PFSK-1 (cell line): ENCODE measurements around the gene CEACAM4.

Experiments
- FOXP2 ChIP-seq: optimal IDR thresholded peaks from 2 replicates; pipeline ENCODE3; 2011; ENCODE audit warnings: borderline replicate concordance, control low read depth, inconsistent platforms; ENCODE audit not compliant: insufficient read depth; ENCODE audit errors: extremely low read length, extremely low read depth
- POLR2AphosphoS5 ChIP-seq: IDR thresholded peaks from 2 replicates; pipeline ENCODE4 v1.6.1; 2012; ENCODE audit warnings: low read depth, mild to moderate bottlenecking, control low read depth, low read length, moderate library complexity
- SIN3A ChIP-seq: IDR thresholded peaks from 2 replicates; pipeline ENCODE4 v1.6.1; 2012; ENCODE audit warnings: mild to moderate bottlenecking, low read length, moderate library complexity, borderline replicate concordance; ENCODE audit not compliant: insufficient read depth
- TAF1 ChIP-seq: IDR thresholded peaks from 2 replicates; pipeline ENCODE4 v1.6.1; 2012; ENCODE audit warnings: low read length, control low read depth, borderline replicate concordance; ENCODE audit not compliant: insufficient read depth
- TF ChIP-seq, protein P1 (sequence below), 2 experiments: IDR thresholded peaks; 2 replicates each; pipeline versions ENCODE4 v1.6.1 to v1.8.0; 2011 to 2012; ENCODE audit warnings: low read depth in 2 of 2, low read length in 2 of 2, control low read depth in 1 of 2, inconsistent platforms in 1 of 2, mild to moderate bottlenecking in 1 of 2, moderate library complexity in 1 of 2; ENCODE audit not compliant: insufficient read depth in 1 of 2

CEACAM4 gene

DNA sequence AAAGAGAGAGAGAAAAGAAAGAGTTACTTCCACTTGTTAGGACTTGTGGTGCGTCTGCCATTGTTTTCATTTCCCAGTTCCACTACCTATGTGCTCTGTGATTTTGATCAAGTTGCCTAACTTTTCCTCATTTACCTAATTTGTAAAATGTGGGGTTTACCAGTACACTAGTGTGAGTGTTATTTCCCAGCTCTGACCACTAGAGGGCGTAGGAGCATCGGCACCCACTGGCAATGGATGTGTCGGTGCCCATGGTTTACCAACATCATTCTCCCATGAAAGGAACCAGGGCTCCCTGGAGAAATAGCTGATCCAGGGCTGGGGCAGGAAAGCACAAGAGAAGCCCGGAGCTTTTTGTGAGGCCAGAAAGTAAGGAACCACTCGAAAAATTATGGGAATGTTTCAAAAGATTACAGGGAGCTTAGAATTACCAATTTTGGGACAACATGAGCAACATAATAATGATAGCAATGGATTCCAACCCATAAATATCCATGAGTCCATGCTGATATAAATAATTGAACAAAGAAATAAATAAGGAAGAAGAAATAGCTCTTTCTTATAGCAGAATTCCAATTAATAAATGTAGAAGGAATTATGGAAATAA lies 15.1 kb upstream of the CEACAM4 start:
- TF ChIP-seq, protein P1, sequence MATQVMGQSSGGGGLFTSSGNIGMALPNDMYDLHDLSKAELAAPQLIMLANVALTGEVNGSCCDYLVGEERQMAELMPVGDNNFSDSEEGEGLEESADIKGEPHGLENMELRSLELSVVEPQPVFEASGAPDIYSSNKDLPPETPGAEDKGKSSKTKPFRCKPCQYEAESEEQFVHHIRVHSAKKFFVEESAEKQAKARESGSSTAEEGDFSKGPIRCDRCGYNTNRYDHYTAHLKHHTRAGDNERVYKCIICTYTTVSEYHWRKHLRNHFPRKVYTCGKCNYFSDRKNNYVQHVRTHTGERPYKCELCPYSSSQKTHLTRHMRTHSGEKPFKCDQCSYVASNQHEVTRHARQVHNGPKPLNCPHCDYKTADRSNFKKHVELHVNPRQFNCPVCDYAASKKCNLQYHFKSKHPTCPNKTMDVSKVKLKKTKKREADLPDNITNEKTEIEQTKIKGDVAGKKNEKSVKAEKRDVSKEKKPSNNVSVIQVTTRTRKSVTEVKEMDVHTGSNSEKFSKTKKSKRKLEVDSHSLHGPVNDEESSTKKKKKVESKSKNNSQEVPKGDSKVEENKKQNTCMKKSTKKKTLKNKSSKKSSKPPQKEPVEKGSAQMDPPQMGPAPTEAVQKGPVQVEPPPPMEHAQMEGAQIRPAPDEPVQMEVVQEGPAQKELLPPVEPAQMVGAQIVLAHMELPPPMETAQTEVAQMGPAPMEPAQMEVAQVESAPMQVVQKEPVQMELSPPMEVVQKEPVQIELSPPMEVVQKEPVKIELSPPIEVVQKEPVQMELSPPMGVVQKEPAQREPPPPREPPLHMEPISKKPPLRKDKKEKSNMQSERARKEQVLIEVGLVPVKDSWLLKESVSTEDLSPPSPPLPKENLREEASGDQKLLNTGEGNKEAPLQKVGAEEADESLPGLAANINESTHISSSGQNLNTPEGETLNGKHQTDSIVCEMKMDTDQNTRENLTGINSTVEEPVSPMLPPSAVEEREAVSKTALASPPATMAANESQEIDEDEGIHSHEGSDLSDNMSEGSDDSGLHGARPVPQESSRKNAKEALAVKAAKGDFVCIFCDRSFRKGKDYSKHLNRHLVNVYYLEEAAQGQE (IDR thresholded peaks at IDR 0.05; ENCODE audit: insufficient read depth in 1 of 2, low read depth in 2 of 2, low read length in 2 of 2), result no peak
- TF ChIP-seq TAF1, result no peak
- no peak for TF ChIP-seq FOXP2
- no peak for TF ChIP-seq POLR2AphosphoS5
- no peak for TF ChIP-seq SIN3A

DNA sequence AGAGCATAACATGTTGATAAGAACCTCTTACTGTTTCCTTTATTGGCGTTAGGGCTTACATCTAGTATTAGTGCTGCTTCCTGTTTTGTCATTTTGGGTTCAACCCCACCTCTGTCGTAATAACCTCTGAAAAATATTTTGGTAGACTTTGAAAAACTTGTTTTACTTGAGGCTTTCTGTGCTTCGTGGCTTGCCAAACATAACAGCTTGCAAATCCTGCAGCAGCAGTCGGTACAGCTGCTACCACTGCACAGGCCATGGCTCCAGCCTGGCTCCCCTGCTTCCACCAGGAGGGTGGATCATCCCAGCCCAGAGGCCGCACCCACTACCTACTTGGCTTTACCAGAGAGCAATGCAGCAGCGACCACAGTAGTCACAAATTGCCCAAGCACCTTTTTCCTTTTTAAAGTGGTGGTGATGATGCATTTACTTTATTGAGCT lies 11.8 kb upstream of the CEACAM4 start:
- no peak for TF ChIP-seq FOXP2
- no peak for TF ChIP-seq POLR2AphosphoS5
- no peak for TF ChIP-seq SIN3A
- TF ChIP-seq, protein P1 (IDR thresholded peaks at IDR 0.05; ENCODE audit: insufficient read depth in 1 of 2, low read depth in 2 of 2, low read length in 2 of 2), result no peak
- TF ChIP-seq TAF1, result no peak

GRCh38 chr19:41637484-41637883 lies 10.6 kb upstream of the CEACAM4 start:
- TF ChIP-seq, protein P1 (IDR thresholded peaks at IDR 0.05; ENCODE audit: insufficient read depth in 1 of 2, low read depth in 2 of 2, low read length in 2 of 2), result no peak
- TF ChIP-seq SIN3A, result no peak
- no peak for TF ChIP-seq TAF1
- no peak for TF ChIP-seq FOXP2

DNA sequence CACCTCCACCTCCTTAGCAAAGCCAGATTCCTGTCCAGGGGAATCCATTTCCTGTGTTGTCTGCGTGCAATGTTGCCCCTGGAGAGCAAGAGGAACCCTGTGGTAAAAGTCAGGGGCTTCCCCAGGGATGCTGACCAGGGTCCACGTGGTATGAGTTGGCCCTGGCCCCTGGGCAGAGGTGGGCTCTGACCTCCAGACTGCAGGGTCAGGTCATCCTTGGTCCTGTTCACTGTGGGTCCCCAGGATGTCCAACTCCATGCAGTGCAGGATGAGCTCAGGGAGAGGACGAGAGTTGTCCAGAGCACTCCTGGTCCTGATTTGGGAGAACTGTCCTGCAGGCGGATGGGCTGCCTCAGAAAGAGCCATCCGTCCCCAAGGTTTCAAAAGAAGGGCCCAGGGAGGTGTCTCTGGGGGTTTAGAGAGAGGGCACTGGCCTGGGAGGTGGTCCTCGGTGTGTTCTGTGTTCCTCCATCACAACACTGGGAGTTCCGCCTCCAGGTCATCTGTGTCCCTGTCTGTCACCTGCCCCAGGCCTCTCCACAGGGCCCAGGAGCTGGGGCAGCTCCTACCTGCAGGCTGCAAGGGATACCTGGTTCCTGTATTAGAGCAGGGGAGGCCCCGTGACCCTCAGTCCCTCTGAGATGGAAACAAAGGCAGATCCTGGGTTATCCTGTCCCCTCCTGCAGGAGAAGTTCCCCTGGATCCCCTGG lies 1.2 kb upstream of the CEACAM4 start:
- TF ChIP-seq SIN3A (no peak), TAF1 (no peak), POLR2AphosphoS5 (no peak), FOXP2 (no peak)
- TF ChIP-seq, protein P1 (IDR thresholded peaks at IDR 0.05; ENCODE audit: insufficient read depth in 1 of 2, low read depth in 2 of 2, low read length in 2 of 2), result no peak
